HCT116 (cell line): Measurements from ENCODE around the gene SUCLG1.

Experiments used
- CEBPB ChIP-seq: IDR thresholded peaks from 2 replicates; pipeline ENCODE4 v1.6.1; 2012; ENCODE audit warnings: low read depth
- CTCF ChIP-seq, 3 experiments: fragments of 200-600 bp in 1 of 3; sonication (generic) in 1 of 3; IDR thresholded peaks in 2 of 3; conservative IDR thresholded peaks in 1 of 3; 2 replicates each; pipeline ENCODE4 v1.5.1; 2012 to 2017; ENCODE audit warnings: low read depth in 2 of 3, low read length in 2 of 3, antibody characterized with exemption in 1 of 3, borderline replicate concordance in 1 of 3, control low read depth in 1 of 3, mild to moderate bottlenecking in 1 of 3, mixed read lengths in 1 of 3, mixed run types in 1 of 3, moderate library complexity in 1 of 3; ENCODE audit not compliant: insufficient read depth in 1 of 3
- EGR1 ChIP-seq: IDR thresholded peaks from 2 replicates; pipeline ENCODE4 v1.6.1; 2012; ENCODE audit warnings: low read depth
- EZH2phosphoT487 ChIP-seq: fragments of 200-600 bp; IDR thresholded peaks from 2 replicates; pipeline ENCODE4 v1.6.1; 2018; ENCODE audit warnings: antibody characterized with exemption, borderline replicate concordance
- FOSL1 ChIP-seq: IDR thresholded peaks from 2 replicates; pipeline ENCODE4 v1.6.1; 2012; ENCODE audit warnings: low read depth
- JUND ChIP-seq: IDR thresholded peaks from 2 replicates; pipeline ENCODE4 v1.6.1; 2012
- MAX ChIP-seq: IDR thresholded peaks from 2 replicates; pipeline ENCODE4 v1.6.1; 2012
- POLR2A ChIP-seq: IDR thresholded peaks from 2 replicates; pipeline ENCODE4 v1.7.0; 2011; ENCODE audit warnings: borderline replicate concordance; ENCODE audit not compliant: insufficient read depth, insufficient read length; ENCODE audit errors: extremely low read depth
- POLR2AphosphoS5 ChIP-seq: IDR thresholded peaks from 2 replicates; pipeline ENCODE4 v1.6.1; 2011; ENCODE audit warnings: mild to moderate bottlenecking, low read depth, low read length, moderate library complexity
- REST ChIP-seq: IDR thresholded peaks from 2 replicates; pipeline ENCODE4 v1.6.1; 2012; ENCODE audit warnings: low read depth
- SP1 ChIP-seq: IDR thresholded peaks from 2 replicates; pipeline ENCODE4 v1.6.1; 2012; ENCODE audit warnings: low read depth
- ZNF274 ChIP-seq: fragments of 200-500 bp; sonication (Bioruptor generic); IDR thresholded peaks from 2 replicates; pipeline ENCODE4 v1.6.1; 2014; ENCODE audit warnings: mild to moderate bottlenecking, low read depth, low read length, inconsistent platforms

GRCh38 chr2:84435345-84436025 lies 23.6 kb downstream of the SUCLG1 start:
- TF ChIP-seq MAX (no peak), CTCF (IDR thresholded peaks at IDR 0.05 in 2 of 3, conservative IDR thresholded peaks at IDR 0.05 in 1 of 3; ENCODE audit: borderline replicate concordance in 1 of 3, insufficient read depth in 1 of 3, low read depth in 2 of 3, low read length in 2 of 3) (no peak), JUND (no peak), FOSL1 (no peak), POLR2A (no peak), EZH2phosphoT487 (no peak), POLR2AphosphoS5 (no peak), REST (no peak), ZNF274 (no peak), SP1 (no peak), EGR1 (no peak), CEBPB (no peak)
